IPS-18c (cell line): ENCODE measurements around the gene MFSD8.
A peak's percentile ranks its signal among the peaks of the same experiment; 100 is the strongest.
"Not testable (repeated sequence)": the region's sequence is repeated elsewhere in the genome, so short reads cannot be mapped to it uniquely, and the experiment has no call there.

Experiments
- H3K4me3 ChIP-seq: 2 replicates; pipeline ENCODE4 v1.7.0; 2013; ENCODE audit warnings: low read depth, mild to moderate bottlenecking, low read length, moderate library complexity; ENCODE audit not compliant: insufficient read depth
- H3K9me3 ChIP-seq: one replicate; pipeline ENCODE4 v1.6.1; 2013; ENCODE audit warnings: mild to moderate bottlenecking, low read length, moderate library complexity; ENCODE audit not compliant: control insufficient read depth, insufficient read depth

The MFSD8 gene

GRCh38 chr4:127965062-127965802 lies at the start of gene MFSD8, which contains the start of gene ABHD18:
Gene MFSD8 (minus strand): TSS chr4:127965173. CDS start chr4:127965133, 40 bp downstream.
Gene ABHD18 (plus strand): TSS chr4:127965406. CDS start chr4:127982956, 17,550 bp downstream.
- H3K9me3 ChIP-seq = no peaks in the 10 kb centered on the region
- peak within 1 kb of the TSS; percentile 96 for H3K4me3 ChIP-seq

- no peak overlapping the region for H3K4me3 ChIP-seq
- H3K9me3 ChIP-seq = no peaks in the 10 kb centered on the region
Observed at GRCh38 chr4:128009428-128009827, 44.5 kb upstream of the MFSD8 start.

DNA sequence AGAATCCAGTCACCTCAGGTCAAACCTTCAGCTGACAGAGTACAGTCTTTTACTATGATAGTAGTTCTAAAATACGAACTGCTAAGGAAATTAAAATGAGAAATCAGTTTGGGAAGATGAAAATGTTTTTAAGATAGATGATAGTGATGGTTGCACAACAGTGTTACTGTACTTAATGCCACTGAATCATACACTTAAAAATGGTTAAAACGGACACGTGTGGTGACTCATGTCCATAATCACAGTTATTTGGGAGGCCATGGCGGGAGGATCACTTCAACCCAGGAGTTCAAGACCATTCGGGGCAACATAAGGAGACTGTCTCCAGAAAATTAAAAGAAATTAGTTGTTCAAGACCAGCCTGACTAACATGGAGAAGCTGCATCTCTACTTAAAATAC lies 41.6 kb upstream of the MFSD8 start:
- H3K4me3 ChIP-seq = no peak overlapping the region
- H3K9me3 ChIP-seq = no peaks in the 10 kb centered on the region

GRCh38 chr4:127997534-127998388 lies 32.8 kb upstream of the MFSD8 start:
- H3K9me3 ChIP-seq = no peaks in the 10 kb centered on the region
- no peak overlapping the region for H3K4me3 ChIP-seq

- not testable (repeated sequence) for H3K9me3 ChIP-seq, H3K4me3 ChIP-seq
Observed at GRCh38 chr4:127996521-127996920, 31.5 kb upstream of the MFSD8 start.

DNA sequence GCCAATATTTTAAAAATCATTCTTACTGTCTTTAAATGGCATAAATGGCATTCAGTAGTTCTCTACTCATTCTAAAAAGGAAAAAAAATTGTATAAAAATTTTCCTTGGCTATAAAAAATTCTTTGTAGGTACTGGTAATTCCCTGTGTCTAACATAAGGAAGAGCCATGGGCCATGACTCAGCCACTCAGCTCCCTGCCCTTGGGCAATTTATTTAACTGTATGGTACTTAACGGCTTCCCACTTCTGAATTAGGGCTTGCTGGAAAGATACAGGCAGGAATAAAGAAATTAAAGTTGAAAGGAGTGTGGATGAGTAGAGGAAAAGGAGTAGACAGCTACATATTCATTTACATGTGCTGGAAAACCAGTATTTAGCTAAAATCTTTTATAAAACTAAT lies 30.8 kb upstream of the MFSD8 start:
- Histone ChIP-seq H3K4me3 (no peak overlapping the region), H3K9me3 (no peaks in the 10 kb centered on the region)

DNA sequence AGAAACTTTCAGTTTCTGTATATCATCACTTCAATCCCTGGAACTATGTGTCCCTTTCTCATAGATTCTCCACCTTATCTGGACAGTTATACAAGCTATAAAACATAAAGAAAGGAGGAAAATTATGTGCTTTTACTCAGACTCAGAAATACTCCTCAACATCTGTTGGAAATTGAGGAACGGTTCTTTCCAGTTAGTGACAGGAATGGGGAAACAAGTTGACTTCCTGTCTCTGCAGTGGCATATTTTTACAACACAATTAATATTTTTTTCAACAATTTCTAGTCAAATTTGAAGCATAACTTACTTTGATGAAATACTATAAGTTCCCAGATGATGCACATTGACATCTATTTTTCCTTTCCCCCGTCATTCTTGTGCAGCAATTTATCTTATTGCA lies 28.2 kb upstream of the MFSD8 start:
- no peak overlapping the region for H3K4me3 ChIP-seq
- no peaks in the 10 kb centered on the region for H3K9me3 ChIP-seq

DNA sequence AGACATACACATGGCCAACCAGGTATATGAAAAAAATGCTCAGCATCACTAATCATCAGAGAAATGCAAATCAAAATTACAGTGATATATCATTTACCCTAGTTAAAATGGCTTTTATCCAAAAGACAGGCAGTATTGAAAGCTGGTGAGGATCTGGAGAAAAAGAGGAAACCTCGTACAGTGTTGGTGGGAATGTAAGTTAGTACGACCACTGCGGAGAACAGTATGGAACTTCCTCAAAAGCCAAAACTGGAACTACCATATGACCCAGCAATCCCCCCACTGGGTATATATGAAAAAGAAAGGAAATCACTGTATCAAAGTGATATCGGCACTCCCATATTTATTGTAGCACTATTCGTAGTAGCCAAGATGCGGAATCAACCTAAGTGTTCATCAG lies 23.7 kb upstream of the MFSD8 start:
- H3K4me3 ChIP-seq = no peak overlapping the region
- H3K9me3 ChIP-seq = no peaks in the 10 kb centered on the region

- no peak overlapping the region for H3K4me3 ChIP-seq
- H3K9me3 ChIP-seq = no peaks in the 10 kb centered on the region
Observed at GRCh38 chr4:127985989-127986388, 21.0 kb upstream of the MFSD8 start.

DNA sequence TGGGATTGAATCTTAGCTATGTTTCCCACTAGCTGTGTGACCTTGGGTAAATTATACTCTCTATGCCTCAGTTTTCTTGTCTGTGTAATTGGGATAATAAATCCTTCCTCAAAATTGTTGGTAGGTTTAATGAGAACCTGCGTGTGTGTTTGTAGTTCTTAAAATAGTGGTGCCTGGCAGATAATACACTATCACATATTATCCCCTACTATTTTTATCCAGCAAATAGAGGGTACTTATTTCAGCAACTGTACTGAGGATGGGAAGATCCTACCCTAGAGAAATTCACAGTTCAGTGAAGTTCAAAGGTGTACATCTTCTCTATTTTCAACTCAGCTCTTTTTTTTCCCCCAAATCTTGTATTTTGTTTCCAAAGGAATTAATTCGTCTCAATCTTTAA lies 17.5 kb upstream of the MFSD8 start:
- H3K4me3 ChIP-seq = no peak overlapping the region
- no peaks in the 10 kb centered on the region for H3K9me3 ChIP-seq

GRCh38 chr4:127978930-127979329 lies 14.0 kb upstream of the MFSD8 start:
- Histone ChIP-seq H3K4me3 (no peak overlapping the region), H3K9me3 (no peaks in the 10 kb centered on the region)

GRCh38 chr4:127975121-127975770 lies 10.3 kb upstream of the MFSD8 start:
- H3K4me3 ChIP-seq = no peak overlapping the region
- no peaks in the 10 kb centered on the region for H3K9me3 ChIP-seq

DNA sequence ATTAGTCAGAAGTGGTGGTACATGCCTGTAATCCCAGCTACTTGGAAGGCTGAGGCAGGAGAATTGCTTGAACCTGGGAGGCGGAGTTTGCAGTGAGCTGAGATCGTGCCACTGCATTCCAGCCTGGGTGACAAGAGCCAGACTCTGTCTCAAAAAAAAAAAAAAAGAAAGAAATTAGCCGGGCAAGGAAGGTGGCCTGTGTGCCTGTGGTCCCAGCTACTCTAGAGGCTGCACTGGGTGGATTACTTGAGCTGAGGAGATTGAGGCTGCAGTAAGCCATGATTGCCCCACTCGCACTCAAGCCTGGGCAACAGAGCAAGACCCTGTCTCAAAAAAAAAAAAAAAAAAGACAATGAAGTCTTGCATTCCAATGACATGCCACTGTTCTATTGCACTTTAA lies 6.0 kb upstream of the MFSD8 start:
- H3K4me3 ChIP-seq = not testable (repeated sequence)

GRCh38 chr4:127968586-127968985 lies 3.6 kb upstream of the MFSD8 start:
- Histone ChIP-seq H3K4me3 (no peak overlapping the region), H3K9me3 (no peaks in the 10 kb centered on the region)

More for the DNA sequence above, 6.0 kb upstream of the MFSD8 start:
- H3K9me3 ChIP-seq = not testable (repeated sequence)

DNA sequence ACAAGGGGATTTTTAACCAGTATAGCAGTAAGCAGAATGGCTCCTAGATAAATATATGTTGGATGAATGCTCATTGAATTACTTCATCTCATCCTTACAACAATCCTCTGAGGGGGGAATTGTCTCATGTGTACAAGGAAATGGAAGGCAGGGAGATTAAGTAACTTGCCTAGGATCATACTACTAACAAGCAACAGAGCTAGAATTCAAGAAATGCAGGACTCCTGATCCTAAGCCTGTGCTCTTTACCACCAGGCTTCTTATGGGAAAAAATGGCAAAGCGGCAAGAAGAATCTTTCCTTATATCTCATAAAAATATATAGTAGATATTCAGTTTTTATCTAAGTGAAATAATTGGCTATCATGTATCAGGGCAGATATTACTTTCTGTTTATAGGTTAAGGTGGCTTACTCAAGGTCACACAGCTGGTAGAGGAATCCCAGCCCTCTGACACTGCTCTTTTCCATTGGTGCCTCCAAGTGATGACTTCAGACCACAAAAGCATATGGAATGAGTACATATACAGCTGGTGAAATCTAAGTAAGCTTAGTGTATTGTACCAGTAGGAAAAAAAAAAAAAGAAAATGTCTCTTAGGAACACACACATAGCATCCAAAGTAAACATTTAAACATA lies 2.3 kb upstream of the MFSD8 start:
- H3K4me3 ChIP-seq = no peak overlapping the region
- H3K9me3 ChIP-seq = no peaks in the 10 kb centered on the region

GRCh38 chr4:127965803-127966175 lies 816 bp upstream of the MFSD8 start:
- H3K9me3 ChIP-seq = no peaks in the 10 kb centered on the region
- peak overlapping the region; percentile 96 for H3K4me3 ChIP-seq

GRCh38 chr4:127964426-127965061 lies 429 bp downstream of the MFSD8 start:
- peak overlapping the region; percentile 96 for H3K4me3 ChIP-seq
- H3K9me3 ChIP-seq = not testable (repeated sequence)
